Neuronal stem cell (in vitro differentiated cells): ENCODE data around the gene DKK1.
A peak's percentile ranks its signal among the peaks of the same experiment; 100 is the strongest.

Experiments used
- DNase-seq: peaks from one replicate; pipeline ENCODE4 v3.0.0-alpha.2; 2013; ENCODE audit warnings: low spot score
- H2AFZ ChIP-seq: one replicate; pipeline ENCODE4 v1.6.1; 2013; ENCODE audit warnings: mild to moderate bottlenecking, low read length, inconsistent platforms
- H2AK5ac ChIP-seq: 2 replicates; pipeline ENCODE4 v1.6.1; 2013; ENCODE audit warnings: low read depth, mild to moderate bottlenecking, inconsistent platforms, low read length, moderate library complexity, mixed read lengths
- H2BK120ac ChIP-seq: 2 replicates; pipeline ENCODE4 v1.6.1; 2013; ENCODE audit warnings: low read depth, mild to moderate bottlenecking, inconsistent platforms, low read length, moderate library complexity, mixed read lengths
- H2BK12ac ChIP-seq: one replicate; pipeline ENCODE4 v1.6.1; 2013; ENCODE audit warnings: low read length, inconsistent platforms
- H2BK15ac ChIP-seq: 2 replicates; pipeline ENCODE4 v1.6.1; 2013; ENCODE audit warnings: mild to moderate bottlenecking, low read length, inconsistent platforms, mixed read lengths
- H2BK5ac ChIP-seq: one replicate; pipeline ENCODE4 v1.6.1; 2013; ENCODE audit warnings: inconsistent platforms, mild to moderate bottlenecking, low read length, moderate library complexity
- H3K14ac ChIP-seq: one replicate; pipeline ENCODE4 v1.6.1; 2013; ENCODE audit warnings: low read length, inconsistent platforms
- H3K18ac ChIP-seq: 2 replicates; pipeline ENCODE4 v1.6.1; 2013; ENCODE audit warnings: low read length, inconsistent platforms
- H3K23ac ChIP-seq: 2 replicates; pipeline ENCODE4 v1.6.1; 2013; ENCODE audit warnings: low read depth, mild to moderate bottlenecking, mixed read lengths, low read length, inconsistent platforms; ENCODE audit not compliant: poor library complexity
- H3K27ac ChIP-seq: replicated peaks from 3 replicates; pipeline ENCODE4 v1.5.1; 2013; ENCODE audit warnings: low read length, inconsistent platforms
- H3K27me3 ChIP-seq, 3 experiments: 2 replicates each; pipeline ENCODE4 v1.6.1; 2013; ENCODE audit warnings: low read length in 3 of 3, mild to moderate bottlenecking in 2 of 3, inconsistent platforms in 1 of 3, low read depth in 1 of 3, mixed read lengths in 1 of 3, moderate library complexity in 1 of 3; ENCODE audit not compliant: control insufficient read depth in 3 of 3, insufficient read depth in 3 of 3
- H3K36me3 ChIP-seq, 2 donors: replicated peaks in 1 of 2; 2 replicates each; pipeline ENCODE4 v1.6.1; 2013; ENCODE audit warnings: low read length in 2 of 2; ENCODE audit not compliant: control insufficient read depth in 2 of 2, insufficient read depth in 2 of 2
- H3K4ac ChIP-seq: 2 replicates; pipeline ENCODE4 v1.6.1; 2013; ENCODE audit warnings: inconsistent platforms, mild to moderate bottlenecking, low read length, moderate library complexity
- H3K4me1 ChIP-seq, 2 donors: 1 replicate in 1 of 2; 2 replicates in 1 of 2; pipeline ENCODE4 v1.6.1; 2013; ENCODE audit warnings: low read length in 2 of 2, low read depth in 1 of 2; ENCODE audit not compliant: control insufficient read depth in 2 of 2, insufficient read depth in 1 of 2
- H3K4me2 ChIP-seq: one replicate; pipeline ENCODE4 v1.6.1; 2013; ENCODE audit warnings: mild to moderate bottlenecking, low read length, inconsistent platforms; ENCODE audit not compliant: insufficient read depth, poor library complexity, severe bottlenecking
- H3K4me3 ChIP-seq, 2 donors: 2 replicates each; pipeline ENCODE4 v1.5.1; 2013; ENCODE audit warnings: low read length in 2 of 2, mild to moderate bottlenecking in 2 of 2, inconsistent platforms in 1 of 2, moderate library complexity in 1 of 2
- H3K79me1 ChIP-seq: one replicate; pipeline ENCODE4 v1.6.1; 2013; ENCODE audit warnings: low read depth, mild to moderate bottlenecking, inconsistent platforms, low read length, moderate library complexity
- H3K9ac ChIP-seq: one replicate; pipeline ENCODE4 v1.6.1; 2013; ENCODE audit warnings: mild to moderate bottlenecking, low read depth, low read length, inconsistent platforms; ENCODE audit not compliant: poor library complexity
- H3K9me3 ChIP-seq, 2 donors: replicated peaks in 1 of 2; 2 replicates each; pipeline versions ENCODE3 to v1.6.1; 2013; ENCODE audit warnings: low read length in 2 of 2, mild to moderate bottlenecking in 2 of 2, inconsistent platforms in 1 of 2, low read depth in 1 of 2, mixed read lengths in 1 of 2, moderate library complexity in 1 of 2; ENCODE audit not compliant: control insufficient read depth in 2 of 2, insufficient read depth in 1 of 2
- H4K8ac ChIP-seq: one replicate; pipeline ENCODE4 v1.6.1; 2013; ENCODE audit warnings: low read depth, mild to moderate bottlenecking, inconsistent platforms, low read length, moderate library complexity
- H4K91ac ChIP-seq: one replicate; pipeline ENCODE4 v1.6.1; 2013; ENCODE audit warnings: low read length, low read depth, mild to moderate bottlenecking, inconsistent platforms; ENCODE audit not compliant: poor library complexity
- WGBS, 2 donors: extraction: QIAGEN DNeasy Blood & Tissue Kit; methylation state at CpG; one replicate each; pipeline ENCODE4 v1.1.7; 2013; ENCODE audit warnings: missing lambda C conversion rate in 2 of 2, mixed read lengths in 1 of 2; ENCODE audit not compliant: insufficient read length in 2 of 2, insufficient replicate concordance in 1 of 2; ENCODE audit errors: extremely low coverage in 2 of 2; 5-methylcytosine and 5-hydroxymethylcytosine counted together

Gene DKK1

GRCh38 chr10:52346394-52347326 is 32.6 kb downstream of the DKK1 start:
- Histone ChIP-seq H3K14ac (peak overlapping the region; percentile 47), H3K27ac (no peak overlapping the region), H2AK5ac (no peak overlapping the region), H4K8ac (peak overlapping the region; percentile 6), H3K9me3 (no peaks in the 10 kb centered on the region), H3K18ac (peak overlapping the region; percentile 48), H3K79me1 (no peaks in the 10 kb centered on the region), H3K36me3 (no peaks in the 10 kb centered on the region), H3K4me1 (no peaks in the 10 kb centered on the region), H3K23ac (no peak overlapping the region), H4K91ac (no peak overlapping the region), H2BK15ac (no peak overlapping the region), H2BK12ac (peak overlapping the region; percentile 58), H3K27me3 (no peaks in the 10 kb centered on the region), H2BK5ac (peak overlapping the region; percentile 53), H3K4me3 (no peak overlapping the region), H2BK120ac (no peak overlapping the region), H3K9ac (peak overlapping the region; percentile 70), H2AFZ (no peak overlapping the region), H3K4ac (no peak overlapping the region), H3K4me2 (no peak overlapping the region)
- no peak for DNase-seq
- WGBS, 2 donors: no CpG with 5 or more reads among the region's 27 CpGs

GRCh38 chr10:52347327-52347667 is 33.2 kb downstream of the DKK1 start:
- peak overlapping the region; percentile 50 for H4K8ac ChIP-seq
- no peaks in the 10 kb centered on the region for H3K27me3 ChIP-seq
- WGBS, 2 donors: no CpG with 5 or more reads among the region's 5 CpGs
- no peak overlapping the region for H2BK12ac ChIP-seq
- no peak overlapping the region for H3K23ac ChIP-seq
- no peak overlapping the region for H2BK15ac ChIP-seq
- DNase-seq: no peak
- no peaks in the 10 kb centered on the region for H3K9me3 ChIP-seq
- peak overlapping the region; percentile 53 for H2BK5ac ChIP-seq
- no peak overlapping the region for H3K4ac ChIP-seq
- H3K14ac ChIP-seq: peak overlapping the region; percentile 14
- H3K4me3 ChIP-seq: no peak overlapping the region
- no peak overlapping the region for H3K4me2 ChIP-seq
- H2AFZ ChIP-seq: no peak overlapping the region
- H2BK120ac ChIP-seq: no peak overlapping the region
- no peaks in the 10 kb centered on the region for H3K4me1 ChIP-seq
- H3K79me1 ChIP-seq: no peaks in the 10 kb centered on the region
- H3K27ac ChIP-seq: no peak overlapping the region
- no peaks in the 10 kb centered on the region for H3K36me3 ChIP-seq
- no peak overlapping the region for H2AK5ac ChIP-seq
- peak overlapping the region; percentile 7 for H3K18ac ChIP-seq
- no peak overlapping the region for H4K91ac ChIP-seq
- no peak overlapping the region for H3K9ac ChIP-seq

- no CpG with 5 or more reads among the region's 5 CpGs for WGBS, 2 donors
Measured at GRCh38 chr10:52348037-52348564, 34.0 kb downstream of the DKK1 start.

DNA sequence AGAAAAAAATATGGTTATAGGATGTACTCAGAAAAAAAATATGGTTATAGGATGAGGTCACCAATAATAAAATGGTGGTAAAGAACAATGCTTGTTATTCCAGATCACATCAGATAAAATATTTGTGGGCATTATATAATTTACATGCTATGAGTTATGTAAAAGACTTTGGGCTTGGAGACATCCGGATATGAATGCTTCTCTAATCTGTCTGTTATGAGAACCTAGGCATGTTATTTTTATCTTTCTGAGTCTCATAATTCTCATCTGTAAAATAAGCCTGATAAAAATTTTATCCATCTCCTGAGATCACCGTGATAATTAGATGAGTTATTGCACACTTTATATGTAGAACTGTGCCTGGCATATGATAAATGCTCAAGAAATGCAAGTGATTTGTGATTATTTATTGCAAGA is 37.8 kb downstream of the DKK1 start:
- Histone ChIP-seq H3K79me1 (no peaks in the 10 kb centered on the region), H3K4me2 (no peak overlapping the region), H3K36me3 (no peaks in the 10 kb centered on the region), H4K8ac (no peak overlapping the region), H2BK5ac (no peak overlapping the region), H2BK12ac (no peak overlapping the region), H4K91ac (no peak overlapping the region), H3K27ac (no peak overlapping the region), H2AK5ac (no peak overlapping the region), H3K14ac (no peak overlapping the region), H3K9ac (no peak overlapping the region), H2AFZ (no peak overlapping the region), H2BK120ac (no peak overlapping the region), H3K23ac (no peak overlapping the region), H3K9me3 (no peaks in the 10 kb centered on the region), H3K4me3 (no peak overlapping the region), H3K4ac (no peak overlapping the region), H3K4me1 (no peaks in the 10 kb centered on the region), H3K27me3 (no peaks in the 10 kb centered on the region), H2BK15ac (no peak overlapping the region), H3K18ac (no peak overlapping the region)
- WGBS, 2 donors: no CpG with 5 or more reads among the region's 2 CpGs
- no peak for DNase-seq

More at GRCh38 chr10:52348037-52348564, 34.0 kb downstream of the DKK1 start:
- Histone ChIP-seq H3K36me3 (no peaks in the 10 kb centered on the region), H2BK120ac (no peak overlapping the region), H2AFZ (no peak overlapping the region), H3K9ac (no peak overlapping the region), H2BK5ac (no peak overlapping the region), H4K8ac (no peak overlapping the region), H3K4me1 (no peaks in the 10 kb centered on the region), H2AK5ac (no peak overlapping the region), H3K9me3 (no peaks in the 10 kb centered on the region), H3K4ac (no peak overlapping the region), H3K4me2 (no peak overlapping the region), H3K27ac (no peak overlapping the region), H2BK15ac (no peak overlapping the region), H3K23ac (peak overlapping the region; percentile 69), H3K18ac (peak overlapping the region; percentile 67), H3K4me3 (no peak overlapping the region), H3K79me1 (no peaks in the 10 kb centered on the region), H4K91ac (no peak overlapping the region), H2BK12ac (peak overlapping the region; percentile 35), H3K27me3 (no peaks in the 10 kb centered on the region), H3K14ac (peak overlapping the region; percentile 47)
- no peak for DNase-seq
